Activated CD8-positive, alpha-beta memory T cell treated with anti-CD3 and anti-CD28 coated beads, Interleukin-2, amount 50 U/mL, for 48 hours (primary cell): ENCODE data around the gene TARS2.

Experiments used
- DNase-seq: peaks from one replicate; pipeline ENCODE4 v3.0.0-alpha.2; 2020

The TARS2 gene

GRCh38 chr1:150511551-150511950 lies 24.3 kb downstream of the TARS2 start:
- no peak for DNase-seq

DNA sequence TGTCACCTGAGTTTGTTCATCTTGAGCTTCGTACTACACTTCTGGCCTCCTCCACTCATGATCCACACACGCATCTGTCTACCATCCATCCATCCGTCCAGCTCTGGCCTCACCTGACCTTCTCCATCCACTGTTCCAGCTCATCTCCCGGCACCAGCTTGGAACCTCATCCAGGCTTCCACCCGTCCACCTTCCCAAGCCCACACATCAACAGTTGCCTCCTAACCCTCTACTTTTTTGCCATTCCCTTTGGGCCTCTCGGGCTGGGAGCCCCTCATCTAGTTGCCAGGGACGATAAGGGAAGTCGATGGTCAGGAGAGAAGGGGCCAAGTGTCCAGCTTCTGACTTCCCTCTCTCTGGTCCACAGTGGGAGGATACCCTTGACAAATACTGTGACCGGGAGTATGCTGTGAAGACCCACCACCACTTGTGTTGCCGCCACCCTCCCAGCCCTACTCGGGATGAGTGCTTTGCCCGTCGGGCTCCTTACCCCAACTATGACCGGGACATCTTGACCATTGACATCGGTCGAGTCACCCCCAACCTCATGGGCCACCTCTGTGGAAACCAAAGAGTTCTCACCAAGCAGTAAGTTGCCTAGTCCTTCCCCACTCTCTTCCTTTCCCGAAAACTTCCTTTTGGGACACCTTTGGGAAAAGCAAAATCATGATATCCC lies 24.9 kb downstream of the TARS2 start:
- no peak for DNase-seq

GRCh38 chr1:150512846-150513245 lies 25.6 kb downstream of the TARS2 start:
- DNase-seq = no peak

DNA sequence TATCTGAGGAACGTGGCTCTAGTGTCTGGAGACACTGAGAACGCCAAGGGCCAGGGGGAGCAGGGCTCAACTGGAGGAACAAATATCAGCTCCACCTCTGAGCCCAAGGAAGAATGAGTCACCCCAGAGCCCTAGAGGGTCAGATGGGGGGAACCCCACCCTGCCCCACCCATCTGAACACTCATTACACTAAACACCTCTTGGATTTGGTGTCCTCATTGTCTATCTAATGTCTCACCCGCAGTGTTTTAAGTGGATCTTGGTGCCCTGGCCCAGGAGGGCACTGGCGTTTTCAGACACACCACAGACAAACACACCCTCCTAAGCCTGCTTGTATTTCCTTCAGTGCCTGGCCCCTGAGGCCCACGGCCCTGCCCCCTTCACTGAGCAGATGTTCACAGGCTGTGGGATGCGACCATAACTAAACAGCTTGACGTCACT lies 26.2 kb downstream of the TARS2 start:
- DNase-seq = no peak

DNA sequence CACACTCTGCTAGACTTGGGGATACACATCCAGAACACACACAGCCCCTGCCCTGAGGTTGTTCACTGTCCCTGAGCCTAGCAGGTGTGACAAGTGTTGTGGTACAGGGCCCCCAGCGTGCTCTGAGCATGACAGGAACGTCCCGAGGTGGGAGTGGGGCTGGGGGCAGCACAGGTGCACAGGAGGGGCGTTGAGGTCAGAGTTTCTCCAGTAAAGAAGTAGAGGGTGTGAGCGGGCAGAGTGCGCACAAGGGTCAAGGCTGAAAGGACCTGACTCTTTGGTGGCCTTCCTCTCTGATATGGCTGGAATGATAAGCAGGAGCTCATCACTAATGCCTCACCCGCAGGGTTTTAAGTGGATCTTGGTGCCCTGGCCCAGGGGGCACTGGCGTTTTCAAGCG lies 27.0 kb downstream of the TARS2 start:
- DNase-seq = no peak

DNA sequence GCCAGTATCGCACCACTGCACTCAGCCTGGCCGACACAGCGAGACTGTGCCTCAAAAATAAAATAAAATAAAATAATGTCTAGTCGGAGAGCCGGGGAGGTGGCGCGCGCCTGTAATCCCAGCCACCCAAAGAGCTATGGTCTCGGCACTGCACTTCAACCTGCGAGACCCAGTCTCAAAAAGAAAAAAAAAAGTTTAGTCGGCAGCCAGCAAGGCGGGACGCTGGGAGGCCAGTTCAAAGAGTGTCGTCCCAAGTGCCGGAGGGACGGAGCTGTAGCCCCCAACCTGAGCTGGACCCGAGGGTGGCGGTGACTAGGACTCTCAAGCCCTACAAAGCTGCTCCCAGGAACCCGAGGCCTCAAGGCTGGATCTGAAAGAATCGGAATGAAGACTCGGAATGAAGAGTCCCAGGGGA lies 27.7 kb downstream of the TARS2 start:
- no peak for DNase-seq

- peak; percentile 95 for DNase-seq
These were observed 28.3 kb downstream of the TARS2 start, which contains the start of gene FALEC for GRCh38 chr1:150515328-150516049. FALEC (plus strand) TSS chr1:150515752.

DNA sequence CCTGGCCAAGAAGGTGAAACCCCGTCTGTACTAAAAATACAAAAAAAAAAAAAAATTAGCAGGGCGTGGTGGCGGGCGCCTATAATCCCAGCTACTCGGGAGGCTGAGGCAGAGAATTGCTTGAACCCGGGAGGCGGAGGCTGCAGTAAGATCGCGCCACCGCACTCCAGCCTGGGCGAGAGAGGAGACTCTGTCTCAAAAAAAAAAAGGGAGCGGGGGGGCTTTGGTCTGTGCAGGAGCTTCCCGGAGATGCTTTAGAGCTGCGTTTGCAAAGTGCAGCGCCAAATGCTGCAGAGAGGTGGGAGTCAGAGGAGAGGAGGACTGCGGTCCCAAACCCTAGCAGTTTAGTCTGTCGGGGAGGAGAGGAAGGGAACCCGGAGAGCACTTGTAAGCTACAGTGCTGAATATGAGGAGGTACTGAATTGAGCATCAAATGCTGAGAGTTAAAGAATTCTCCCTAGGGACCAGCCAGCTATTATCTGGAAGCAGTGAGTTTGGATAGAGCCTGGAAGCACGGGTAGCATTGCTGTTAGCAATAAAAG lies 28.9 kb downstream of the TARS2 start:
- DNase-seq = peak; percentile 61

GRCh38 chr1:150516616-150517015 lies 29.4 kb downstream of the TARS2 start:
- DNase-seq = no peak

DNA sequence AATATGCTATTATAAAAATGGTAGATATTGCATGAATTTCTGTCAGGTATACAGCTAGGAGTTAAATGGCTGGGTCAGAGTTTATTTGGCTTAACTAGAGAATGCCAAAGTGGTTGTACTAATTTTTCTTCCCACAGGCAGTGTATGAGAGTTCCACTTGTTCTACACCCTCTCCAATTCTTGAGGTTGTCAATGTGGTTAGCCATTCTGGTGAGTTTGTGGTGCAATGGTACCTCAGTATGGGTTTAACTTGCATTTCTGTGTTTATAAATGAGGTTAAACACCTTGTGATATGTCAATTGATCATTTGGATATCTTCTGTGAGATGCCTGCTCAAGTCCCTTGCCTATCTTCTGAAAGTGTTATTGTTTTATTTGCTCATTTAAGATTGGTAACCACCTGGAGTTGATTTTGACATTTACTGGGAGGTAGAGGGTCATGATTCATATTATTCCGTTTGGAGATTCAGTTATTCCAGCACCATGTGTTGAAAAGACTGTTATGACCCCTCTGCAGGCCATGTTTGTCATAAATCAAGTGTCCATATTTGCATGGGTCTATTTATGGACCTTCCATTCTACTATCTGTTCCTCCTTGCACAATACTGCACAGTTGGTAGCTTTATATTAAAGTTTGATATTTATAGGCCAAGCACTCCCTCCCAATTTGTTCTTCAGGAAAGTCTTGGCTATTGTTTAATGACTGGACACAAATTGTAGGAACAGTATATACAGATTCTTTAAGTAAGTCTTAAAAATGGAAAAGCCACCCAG lies 34.2 kb downstream of the TARS2 start:
- DNase-seq = no peak

DNA sequence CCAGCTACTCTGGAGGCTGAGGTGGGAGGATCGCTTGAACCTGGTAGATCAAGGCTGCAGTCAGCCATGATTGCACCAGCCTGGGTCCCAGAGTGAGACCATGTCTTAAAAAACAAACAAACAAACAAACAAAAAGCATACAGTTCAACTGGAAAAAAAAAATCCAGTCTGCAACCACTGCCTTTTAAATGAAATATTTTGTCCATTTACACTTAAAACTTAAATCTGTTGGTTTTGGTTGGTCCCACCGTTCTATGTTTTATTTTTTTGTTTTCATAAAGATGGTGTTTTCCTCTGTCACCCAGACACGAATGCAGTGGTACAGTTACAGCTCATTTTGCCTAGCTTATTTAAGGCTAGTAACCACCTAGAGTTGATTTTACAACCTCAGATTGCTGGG lies 38.1 kb downstream of the TARS2 start:
- DNase-seq = no peak

GRCh38 chr1:150528196-150528595 lies 41.0 kb downstream of the TARS2 start:
- no peak for DNase-seq

DNA sequence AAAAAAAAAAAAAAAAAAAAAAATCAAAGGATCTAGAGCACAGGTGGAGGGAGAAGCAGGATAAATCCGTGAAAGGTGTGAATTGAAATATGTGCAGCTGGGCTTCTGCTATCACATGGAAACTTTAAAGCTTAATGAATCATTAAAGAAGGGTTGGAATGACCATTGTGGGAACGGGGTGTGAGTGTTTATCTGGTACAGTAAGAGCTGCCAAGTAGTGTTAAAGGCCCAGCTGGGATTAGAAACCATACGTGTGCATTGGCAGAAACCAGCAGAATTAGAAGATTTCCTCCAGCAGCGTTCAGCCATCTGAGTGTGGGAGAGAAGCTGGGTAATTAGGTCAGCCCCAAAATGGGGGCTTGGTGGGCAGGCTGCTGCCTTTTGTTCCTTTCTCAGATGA lies 41.8 kb downstream of the TARS2 start:
- no peak for DNase-seq

GRCh38 chr1:150530491-150531159 lies 43.4 kb downstream of the TARS2 start:
- DNase-seq = no peak

- no peak for DNase-seq
These were observed 45.6 kb downstream of the TARS2 start for GRCh38 chr1:150532860-150533259.

DNA sequence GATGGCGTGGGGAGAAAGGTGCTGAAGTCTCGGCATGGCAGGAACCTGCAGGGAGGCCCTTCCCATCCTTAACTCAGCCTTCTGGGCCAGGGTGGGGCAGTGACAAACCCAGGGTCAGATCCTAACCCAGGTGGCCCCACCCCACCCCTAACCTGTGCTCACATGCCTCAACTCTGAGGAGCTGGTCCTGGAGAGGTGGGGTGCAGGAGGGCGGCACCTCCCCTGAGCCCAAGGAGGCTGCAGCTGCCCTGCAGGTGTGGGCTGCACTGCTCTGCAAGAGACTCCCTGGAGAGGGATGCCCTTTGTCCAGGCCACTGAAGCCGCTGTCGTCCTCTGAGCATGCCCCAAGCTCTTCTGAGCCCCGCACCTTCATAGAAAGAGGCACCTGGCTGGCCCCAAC lies 46.8 kb downstream of the TARS2 start:
- no peak for DNase-seq

DNA sequence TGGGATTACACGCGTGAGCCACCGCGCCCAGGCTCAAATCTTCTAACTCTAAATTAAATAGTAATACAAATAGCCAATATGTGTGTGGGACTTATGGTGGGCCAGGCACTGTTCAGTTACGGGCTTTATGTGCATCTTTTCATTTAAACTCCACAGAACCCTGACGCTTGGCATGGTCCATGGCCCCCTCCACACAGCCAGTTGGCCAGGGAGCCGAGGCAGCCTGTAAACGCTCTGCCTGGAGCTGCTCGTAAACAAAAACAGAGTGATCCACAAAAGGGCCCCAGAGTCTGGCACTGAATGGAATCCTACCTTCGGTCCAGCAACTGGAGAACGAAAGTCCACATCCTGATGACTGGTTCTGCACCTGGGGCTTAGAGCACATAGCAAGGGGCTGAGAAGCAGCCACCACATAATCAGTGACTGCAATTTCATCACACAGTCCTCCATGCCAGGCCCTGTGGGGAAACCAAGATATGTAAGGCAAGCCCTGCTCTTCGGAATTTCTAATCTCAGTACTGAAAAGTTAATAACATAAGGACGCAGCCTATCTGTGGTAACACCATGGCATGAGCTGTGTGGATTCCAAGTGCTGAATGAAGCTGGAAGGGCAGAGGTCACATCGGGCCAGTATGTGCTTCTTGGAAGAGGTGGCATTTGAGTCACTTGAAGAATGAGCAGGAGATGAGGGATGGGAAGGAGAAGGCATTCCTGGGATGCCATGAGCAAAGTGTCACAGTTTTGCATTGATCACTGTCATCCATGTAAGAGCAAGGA lies 48.5 kb downstream of the TARS2 start:
- DNase-seq = no peak

GRCh38 chr1:150536836-150537731 lies 49.9 kb downstream of the TARS2 start:
- DNase-seq = no peak

- DNase-seq = no peak
These were observed 50.8 kb downstream of the TARS2 start for GRCh38 chr1:150537732-150538684.
